Transverse colon (tissue), 4 donors: ENCODE data around the gene AUH. TPM values are rescaled to one million over a fixed set of nuclear protein-coding genes. Genes with fewer than 3 reads are reported as not detected.

Experiments used
- DNase-seq: peaks from one replicate; pipeline ENCODE4 v3.0.0-alpha.2; 2019
- H3K27ac ChIP-seq, 4 donors: fragments of 200-600 bp; sonication (generic); 2 replicates each; pipeline ENCODE4 v1.5.1; 2016 to 2018; ENCODE audit warnings: inconsistent platforms in 4 of 4
- H3K27me3 ChIP-seq: fragments of 200-600 bp; sonication (generic); 2 replicates; pipeline ENCODE4 v1.5.1; 2017; ENCODE audit warnings: inconsistent platforms
- H3K36me3 ChIP-seq, 4 donors: fragments of 200-600 bp; sonication (generic); 2 replicates each; pipeline ENCODE4 v1.5.1; 2017 to 2019; ENCODE audit warnings: inconsistent platforms in 4 of 4
- H3K4me1 ChIP-seq, 4 donors: fragments of 200-600 bp; sonication (generic); 2 replicates each; pipeline ENCODE4 v1.5.1; 2017 to 2020; ENCODE audit warnings: inconsistent platforms in 4 of 4
- H3K4me3 ChIP-seq, 4 donors: fragments of 200-600 bp; sonication (generic); 1 replicate in 1 of 4; 2 replicates in 3 of 4; pipeline versions ENCODE4 v1.5.1 to v1.6.1; 2017 to 2019; ENCODE audit warnings: inconsistent platforms in 4 of 4
- H3K9me3 ChIP-seq, 2 donors: fragments of 200-600 bp; sonication (generic); 2 replicates each; pipeline ENCODE4 v1.5.1; 2017 to 2019; ENCODE audit warnings: inconsistent platforms in 2 of 2
- CTCF ChIP-seq, 5 experiments: fragments of 200-600 bp in 3 of 5; fragments of 450-650 bp in 2 of 5; sonication (generic) in 3 of 5; IDR thresholded peaks; 1 replicate in 2 of 5; 2 replicates in 3 of 5; pipeline ENCODE4 v1.5.1; 2016 to 2017; ENCODE audit warnings: antibody characterized with exemption in 5 of 5, inconsistent platforms in 3 of 5, mild to moderate bottlenecking in 2 of 5, moderate library complexity in 1 of 5
- EP300 ChIP-seq: sonication (generic); formaldehyde crosslinking; IDR thresholded peaks from one replicate; pipeline ENCODE4 v1.6.1; 2017; ENCODE audit warnings: antibody characterized with exemption, low read depth
- POLR2A ChIP-seq: fragments of 450-650 bp; IDR thresholded peaks from one replicate; pipeline ENCODE4 v1.6.1; 2016; ENCODE audit warnings: antibody characterized with exemption, mild to moderate bottlenecking, moderate library complexity
- POLR2AphosphoS5 ChIP-seq, 3 donors: sonication (generic); formaldehyde crosslinking; IDR thresholded peaks; one replicate each; pipeline ENCODE4 v1.6.1; 2016; ENCODE audit warnings: antibody characterized with exemption in 3 of 3
- WGBS, 2 donors: methylation state at CpG; one replicate each; pipeline ENCODE4 v1.1.5; 2018; ENCODE audit warnings: low coverage in 1 of 2; 5-methylcytosine and 5-hydroxymethylcytosine counted together
- in situ Hi-C, 4 donors: fragments of 200-750 bp; cut with MboI; loops; one replicate each; pipeline versions ENCODE4 v1.15.0 to v1.15.1; 2017; ENCODE audit warnings: low sequenced_read_pairs in 3 of 4, low pct_ligation_motif_present in 1 of 4, low pct_unique_long_range_greater_than_20kb in 1 of 4
- intact Hi-C: fragments of 100-400 bp; cut with DNase I; formaldehyde crosslinking; loops from one replicate; pipeline ENCODE4 v1.15.1; 2023; ENCODE audit warnings: low total_unique reads
- total RNA-seq, 4 donors: library from RNA; depleted of rRNA; stranded (reverse); fragments of >200 nt; gene quantifications; one replicate each; pipeline ENCODE4 v1.1.0, GENCODE V29; 2016

Gene AUH
- total RNA-seq, 4 donors from 2014 or later, result 55.0 to 136 (median 83.8) TPM

- WGBS, 2 donors, result 77 to 79% methylated on average over 8 to 12 of the region's 12 CpGs
- DNase-seq, result no peak
- in situ Hi-C loops, result no loop called here
Observed at GRCh38 chr9:91182429-91183225, 179.1 kb downstream of the AUH start.

GRCh38 chr9:91181541-91181940, 180.2 kb downstream of the AUH start:
- in situ Hi-C loops, result no loop called here

More at GRCh38 chr9:91182429-91183225, 179.1 kb downstream of the AUH start:
- TF ChIP-seq EP300, result no peak
- TF ChIP-seq POLR2A, result no peak
- no peak for TF ChIP-seq CTCF (IDR thresholded peaks at IDR 0.05)
- no peak for TF ChIP-seq POLR2AphosphoS5 (IDR thresholded peaks at IDR 0.05)
- H3K27me3 ChIP-seq, result no peaks in the 10 kb centered on the region
- H3K4me1 ChIP-seq, result peaks cover 4 to 18% (median 7%) of the 10 kb centered on the region in 4 donors
- no peak overlapping the region for H3K27ac ChIP-seq
- intact Hi-C loops, result no loop called here
- no peaks in the 10 kb centered on the region for H3K36me3 ChIP-seq
- no peak overlapping the region for H3K4me3 ChIP-seq
- no peaks in the 10 kb centered on the region for H3K9me3 ChIP-seq

GRCh38 chr9:91180930-91181268, 180.8 kb downstream of the AUH start:
- Histone ChIP-seq H3K4me3 (no peak overlapping the region), H3K9me3 (no peaks in the 10 kb centered on the region), H3K27me3 (no peaks in the 10 kb centered on the region), H3K4me1 (peaks cover 4 to 13% (median 9%) of the 10 kb centered on the region in 4 donors), H3K27ac (no peak overlapping the region), H3K36me3 (no peaks in the 10 kb centered on the region)
- TF ChIP-seq EP300 (no peak), CTCF (IDR thresholded peaks at IDR 0.05) (no peak), POLR2AphosphoS5 (IDR thresholded peaks at IDR 0.05) (no peak), POLR2A (no peak)
- 100% methylated on average over 3 of the region's 3 CpGs; no CpG with 5 or more reads in 1 of the 2 donors for WGBS, 2 donors
- intact Hi-C loops (no loop called here), in situ Hi-C loops (no loop called here)
- no peak for DNase-seq

More at GRCh38 chr9:91181541-91181940, 180.2 kb downstream of the AUH start:
- Histone ChIP-seq H3K4me1 (peaks cover 4 to 13% (median 9%) of the 10 kb centered on the region in 4 donors), H3K9me3 (no peaks in the 10 kb centered on the region), H3K36me3 (no peaks in the 10 kb centered on the region), H3K27ac (no peak overlapping the region), H3K4me3 (no peak overlapping the region), H3K27me3 (no peaks in the 10 kb centered on the region)
- 73 to 92% methylated on average over 6 to 8 of the region's 8 CpGs for WGBS, 2 donors
- intact Hi-C loops, result no loop called here
- TF ChIP-seq CTCF (IDR thresholded peaks at IDR 0.05), result no peak
- no peak for TF ChIP-seq EP300
- no peak for TF ChIP-seq POLR2A
- no peak for TF ChIP-seq POLR2AphosphoS5 (IDR thresholded peaks at IDR 0.05)
- no peak for DNase-seq

- no peak overlapping the region for H3K4me3 ChIP-seq
- in situ Hi-C loops (no loop called here), intact Hi-C loops (no loop called here)
- DNase-seq, result no peak
- TF ChIP-seq CTCF (IDR thresholded peaks at IDR 0.05) (no peak), EP300 (no peak), POLR2A (no peak), POLR2AphosphoS5 (IDR thresholded peaks at IDR 0.05) (no peak)
- H3K27me3 ChIP-seq, result no peaks in the 10 kb centered on the region
- H3K27ac ChIP-seq, result no peak overlapping the region
- no peaks in the 10 kb centered on the region for H3K36me3 ChIP-seq
- WGBS, 2 donors, result 94 to 100% methylated on average over 1 to 11 of the region's 16 CpGs
- peaks cover 4 to 13% (median 9%) of the 10 kb centered on the region in 4 donors for H3K4me1 ChIP-seq
- H3K9me3 ChIP-seq, result no peaks in the 10 kb centered on the region
Observed at GRCh38 chr9:91180240-91180929, 181.3 kb downstream of the AUH start.
